ENCODE results near the gene DNASE1L3.

DNA sequence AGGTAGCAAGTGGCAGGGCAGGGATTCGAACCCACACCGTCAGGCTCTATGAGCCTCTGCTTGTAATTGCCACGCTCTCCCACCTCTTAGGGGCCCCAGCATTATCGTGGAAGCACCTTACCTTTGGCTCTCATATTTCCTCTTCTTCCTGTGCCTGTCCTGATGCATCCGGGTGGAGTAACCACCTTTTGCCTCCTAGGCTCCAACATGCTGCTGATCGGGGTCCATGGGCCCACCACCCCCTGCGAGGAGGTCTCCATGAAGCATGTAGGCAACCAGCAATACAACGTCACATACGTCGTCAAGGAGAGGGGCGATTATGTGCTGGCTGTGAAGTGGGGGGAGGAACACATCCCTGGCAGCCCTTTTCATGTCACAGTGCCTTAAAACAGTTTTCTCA, 40.4 kb downstream of the DNASE1L3 start:
- TF ChIP-seq, protein P1, sequence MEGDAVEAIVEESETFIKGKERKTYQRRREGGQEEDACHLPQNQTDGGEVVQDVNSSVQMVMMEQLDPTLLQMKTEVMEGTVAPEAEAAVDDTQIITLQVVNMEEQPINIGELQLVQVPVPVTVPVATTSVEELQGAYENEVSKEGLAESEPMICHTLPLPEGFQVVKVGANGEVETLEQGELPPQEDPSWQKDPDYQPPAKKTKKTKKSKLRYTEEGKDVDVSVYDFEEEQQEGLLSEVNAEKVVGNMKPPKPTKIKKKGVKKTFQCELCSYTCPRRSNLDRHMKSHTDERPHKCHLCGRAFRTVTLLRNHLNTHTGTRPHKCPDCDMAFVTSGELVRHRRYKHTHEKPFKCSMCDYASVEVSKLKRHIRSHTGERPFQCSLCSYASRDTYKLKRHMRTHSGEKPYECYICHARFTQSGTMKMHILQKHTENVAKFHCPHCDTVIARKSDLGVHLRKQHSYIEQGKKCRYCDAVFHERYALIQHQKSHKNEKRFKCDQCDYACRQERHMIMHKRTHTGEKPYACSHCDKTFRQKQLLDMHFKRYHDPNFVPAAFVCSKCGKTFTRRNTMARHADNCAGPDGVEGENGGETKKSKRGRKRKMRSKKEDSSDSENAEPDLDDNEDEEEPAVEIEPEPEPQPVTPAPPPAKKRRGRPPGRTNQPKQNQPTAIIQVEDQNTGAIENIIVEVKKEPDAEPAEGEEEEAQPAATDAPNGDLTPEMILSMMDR (IDR thresholded peaks at IDR 0.05), result no peak
- TF ChIP-seq POLR2A (IDR thresholded peaks at IDR 0.05; ENCODE audit: low read length) (no peak), RCOR1 (IDR thresholded peaks at IDR 0.05; ENCODE audit: low read depth, low read length) (no peak), ZC3H11A (IDR thresholded peaks at IDR 0.05) (no peak), MAFK (IDR thresholded peaks at IDR 0.05; ENCODE audit: partially characterized antibody) (no peak), EP300 (IDR thresholded peaks at IDR 0.05) (no peak), RNF2 (IDR thresholded peaks at IDR 0.05; ENCODE audit: borderline replicate concordance, low read depth) (no peak), GATA3 (IDR thresholded peaks at IDR 0.05; ENCODE audit: borderline replicate concordance) (no peak), CEBPB (IDR thresholded peaks at IDR 0.05) (no peak), HOXA7 (CRISPR knock-in tag; IDR thresholded peaks at IDR 0.05) (no peak), SREBF2 (IDR thresholded peaks at IDR 0.05) (no peak)
- TF ChIP-seq, protein P2, sequence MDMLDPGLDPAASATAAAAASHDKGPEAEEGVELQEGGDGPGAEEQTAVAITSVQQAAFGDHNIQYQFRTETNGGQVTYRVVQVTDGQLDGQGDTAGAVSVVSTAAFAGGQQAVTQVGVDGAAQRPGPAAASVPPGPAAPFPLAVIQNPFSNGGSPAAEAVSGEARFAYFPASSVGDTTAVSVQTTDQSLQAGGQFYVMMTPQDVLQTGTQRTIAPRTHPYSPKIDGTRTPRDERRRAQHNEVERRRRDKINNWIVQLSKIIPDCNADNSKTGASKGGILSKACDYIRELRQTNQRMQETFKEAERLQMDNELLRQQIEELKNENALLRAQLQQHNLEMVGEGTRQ (IDR thresholded peaks at IDR 0.05), result no peak
- TF ChIP-seq, protein P3, sequence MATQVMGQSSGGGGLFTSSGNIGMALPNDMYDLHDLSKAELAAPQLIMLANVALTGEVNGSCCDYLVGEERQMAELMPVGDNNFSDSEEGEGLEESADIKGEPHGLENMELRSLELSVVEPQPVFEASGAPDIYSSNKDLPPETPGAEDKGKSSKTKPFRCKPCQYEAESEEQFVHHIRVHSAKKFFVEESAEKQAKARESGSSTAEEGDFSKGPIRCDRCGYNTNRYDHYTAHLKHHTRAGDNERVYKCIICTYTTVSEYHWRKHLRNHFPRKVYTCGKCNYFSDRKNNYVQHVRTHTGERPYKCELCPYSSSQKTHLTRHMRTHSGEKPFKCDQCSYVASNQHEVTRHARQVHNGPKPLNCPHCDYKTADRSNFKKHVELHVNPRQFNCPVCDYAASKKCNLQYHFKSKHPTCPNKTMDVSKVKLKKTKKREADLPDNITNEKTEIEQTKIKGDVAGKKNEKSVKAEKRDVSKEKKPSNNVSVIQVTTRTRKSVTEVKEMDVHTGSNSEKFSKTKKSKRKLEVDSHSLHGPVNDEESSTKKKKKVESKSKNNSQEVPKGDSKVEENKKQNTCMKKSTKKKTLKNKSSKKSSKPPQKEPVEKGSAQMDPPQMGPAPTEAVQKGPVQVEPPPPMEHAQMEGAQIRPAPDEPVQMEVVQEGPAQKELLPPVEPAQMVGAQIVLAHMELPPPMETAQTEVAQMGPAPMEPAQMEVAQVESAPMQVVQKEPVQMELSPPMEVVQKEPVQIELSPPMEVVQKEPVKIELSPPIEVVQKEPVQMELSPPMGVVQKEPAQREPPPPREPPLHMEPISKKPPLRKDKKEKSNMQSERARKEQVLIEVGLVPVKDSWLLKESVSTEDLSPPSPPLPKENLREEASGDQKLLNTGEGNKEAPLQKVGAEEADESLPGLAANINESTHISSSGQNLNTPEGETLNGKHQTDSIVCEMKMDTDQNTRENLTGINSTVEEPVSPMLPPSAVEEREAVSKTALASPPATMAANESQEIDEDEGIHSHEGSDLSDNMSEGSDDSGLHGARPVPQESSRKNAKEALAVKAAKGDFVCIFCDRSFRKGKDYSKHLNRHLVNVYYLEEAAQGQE (IDR thresholded peaks at IDR 0.05), result no peak

Measured in A549 (cell line).